Body of pancreas (tissue), 4 donors: Measurements from ENCODE around the gene RAPGEF3. TPM values are rescaled to one million over a fixed set of nuclear protein-coding genes. Genes with fewer than 3 reads are reported as not detected.

Experiments used
- ATAC-seq: fragments of 150-250 bp; one replicate; pipeline ENCODE4 v1.9.1; 2016
- DNase-seq, 4 donors: peaks; one replicate each; pipeline ENCODE4 v3.0.0-alpha.2; 2019
- H3K27ac ChIP-seq, 4 donors: fragments of 200-600 bp; sonication (generic); 1 replicate in 3 of 4; 2 replicates in 1 of 4; pipeline versions ENCODE4 v1.5.1 to v1.6.1; 2016 to 2019; ENCODE audit warnings: mild to moderate bottlenecking in 1 of 4, mixed read lengths in 1 of 4, moderate library complexity in 1 of 4
- H3K27me3 ChIP-seq, 2 donors: fragments of 200-600 bp; sonication (generic); one replicate each; pipeline ENCODE4 v1.6.0; 2016; ENCODE audit warnings: mild to moderate bottlenecking in 1 of 2
- H3K36me3 ChIP-seq, 2 donors: fragments of 200-600 bp; sonication (generic); replicated peaks in 1 of 2; 2 replicates each; pipeline ENCODE4 v1.5.1; 2016; ENCODE audit warnings: low read depth in 2 of 2; ENCODE audit not compliant: insufficient read depth in 1 of 2
- H3K4me1 ChIP-seq: fragments of 200-600 bp; sonication (generic); one replicate; pipeline ENCODE4 v1.6.0; 2016
- H3K4me3 ChIP-seq, 2 donors: fragments of 200-600 bp; sonication (generic); 1 replicate in 1 of 2; 2 replicates in 1 of 2; pipeline ENCODE4 v1.5.1; 2016 to 2019
- H3K9me3 ChIP-seq, 3 donors: fragments of 200-600 bp; sonication (generic); 1 replicate in 2 of 3; 2 replicates in 1 of 3; pipeline ENCODE4 v1.5.1; 2016
- POLR2A ChIP-seq, 3 donors: fragments of 450-650 bp; IDR thresholded peaks; one replicate each; pipeline ENCODE4 v1.6.1; 2016; ENCODE audit warnings: antibody characterized with exemption in 3 of 3, mild to moderate bottlenecking in 2 of 3
- WGBS, 2 donors: methylation state at CpG; one replicate each; pipeline ENCODE4 v1.1.5; 2017; 5-methylcytosine and 5-hydroxymethylcytosine counted together
- intact Hi-C: fragments of 100-400 bp; cut with DNase I; formaldehyde crosslinking; loops from one replicate; pipeline ENCODE4 v1.15.1; 2023
- total RNA-seq, 2 donors: library from RNA; depleted of rRNA; stranded (reverse); fragments of >200 nt; gene quantifications; one replicate each; pipeline ENCODE4 v1.1.0, GENCODE V29; 2016
- TF ChIP-seq, protein P1 (sequence below), 7 experiments: fragments of 450-650 bp in 4 of 7; fragments of 200-600 bp in 3 of 7; sonication (generic) in 3 of 7; IDR thresholded peaks; one replicate each; pipeline ENCODE4 v1.5.1; 2016 to 2019; ENCODE audit warnings: antibody characterized with exemption in 7 of 7

RAPGEF3 gene
- total RNA-seq, 2 donors from 2014 or later = 11.9 to 23.4 TPM

DNA sequence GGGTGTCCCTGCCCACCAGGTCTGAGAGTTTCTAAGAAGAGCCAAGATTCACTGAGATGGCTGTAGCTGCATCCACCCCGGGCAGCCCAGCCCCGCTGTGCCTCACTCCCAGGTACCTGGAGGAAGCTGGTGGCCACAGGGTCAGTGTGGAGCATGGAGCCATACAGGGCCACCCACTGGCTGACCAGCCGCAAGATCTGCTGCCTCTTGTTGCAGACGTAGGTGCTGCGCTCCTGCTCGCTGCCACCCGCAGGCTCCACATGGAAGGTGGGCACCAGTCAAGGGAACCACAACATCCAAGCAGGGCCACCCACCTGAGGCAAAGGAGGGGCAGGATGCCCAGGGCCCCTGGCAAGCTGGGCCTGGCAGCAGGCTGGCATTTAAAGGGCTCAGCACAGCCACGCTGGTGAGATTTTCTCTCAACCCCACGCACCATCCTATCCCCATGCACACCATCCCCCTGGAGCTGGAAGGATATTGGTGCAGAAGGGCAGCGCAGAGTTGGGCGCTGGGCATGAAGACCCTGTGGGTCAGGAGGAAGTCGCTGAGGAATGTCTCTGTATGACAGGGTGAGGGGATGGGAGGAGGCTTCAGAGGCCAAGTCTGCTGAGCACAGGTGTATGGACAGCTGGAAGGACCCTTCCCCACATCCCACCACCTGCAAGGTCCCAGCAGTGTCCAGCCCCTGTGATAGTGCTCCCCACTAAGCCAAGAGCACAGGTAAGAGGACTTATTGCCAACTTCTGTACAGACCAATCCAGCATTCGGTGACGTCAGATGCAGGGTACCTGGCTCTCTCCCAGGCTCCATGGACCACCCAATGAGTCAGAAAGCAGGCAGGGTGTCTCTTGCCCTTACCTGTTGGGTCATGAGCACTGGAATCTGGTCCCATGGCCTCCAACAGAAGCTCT lies 10.8 kb downstream of the RAPGEF3 start:
- Histone ChIP-seq H3K4me1 (peaks cover 17% of the 10 kb centered on the region), H3K36me3 (no peaks in the 10 kb centered on the region), H3K9me3 (no peaks in the 10 kb centered on the region), H3K27me3 (no peaks in the 10 kb centered on the region), H3K27ac (no peak overlapping the region), H3K4me3 (no peak overlapping the region)
- no peak for TF ChIP-seq POLR2A (IDR thresholded peaks at IDR 0.05)
- TF ChIP-seq, protein P1, sequence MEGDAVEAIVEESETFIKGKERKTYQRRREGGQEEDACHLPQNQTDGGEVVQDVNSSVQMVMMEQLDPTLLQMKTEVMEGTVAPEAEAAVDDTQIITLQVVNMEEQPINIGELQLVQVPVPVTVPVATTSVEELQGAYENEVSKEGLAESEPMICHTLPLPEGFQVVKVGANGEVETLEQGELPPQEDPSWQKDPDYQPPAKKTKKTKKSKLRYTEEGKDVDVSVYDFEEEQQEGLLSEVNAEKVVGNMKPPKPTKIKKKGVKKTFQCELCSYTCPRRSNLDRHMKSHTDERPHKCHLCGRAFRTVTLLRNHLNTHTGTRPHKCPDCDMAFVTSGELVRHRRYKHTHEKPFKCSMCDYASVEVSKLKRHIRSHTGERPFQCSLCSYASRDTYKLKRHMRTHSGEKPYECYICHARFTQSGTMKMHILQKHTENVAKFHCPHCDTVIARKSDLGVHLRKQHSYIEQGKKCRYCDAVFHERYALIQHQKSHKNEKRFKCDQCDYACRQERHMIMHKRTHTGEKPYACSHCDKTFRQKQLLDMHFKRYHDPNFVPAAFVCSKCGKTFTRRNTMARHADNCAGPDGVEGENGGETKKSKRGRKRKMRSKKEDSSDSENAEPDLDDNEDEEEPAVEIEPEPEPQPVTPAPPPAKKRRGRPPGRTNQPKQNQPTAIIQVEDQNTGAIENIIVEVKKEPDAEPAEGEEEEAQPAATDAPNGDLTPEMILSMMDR (IDR thresholded peaks at IDR 0.05) = no peak
- 81 to 100% methylated on average over 3 to 14 of the region's 14 CpGs for WGBS, 2 donors
- intact Hi-C loops = no loop called here
- DNase-seq = no peak
- no peak for ATAC-seq

DNA sequence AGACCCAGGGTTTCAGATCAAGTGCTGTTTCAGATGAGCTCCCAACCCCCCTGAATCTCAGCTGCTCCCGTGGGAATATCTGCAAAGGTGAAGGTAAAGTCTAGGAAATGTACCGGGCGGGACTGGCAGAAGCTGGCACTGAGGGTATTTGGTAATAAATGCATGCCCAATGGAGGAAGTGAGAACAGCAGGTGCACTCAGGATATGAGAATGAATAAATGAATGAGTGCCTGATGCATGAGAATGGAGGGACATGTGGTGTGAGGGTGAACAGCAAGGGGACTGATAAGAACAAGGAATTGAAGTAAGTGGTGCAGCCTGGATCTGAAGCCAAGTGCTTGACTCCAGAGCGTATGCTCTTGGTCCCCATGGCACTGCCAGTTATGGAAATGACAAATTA lies 11.6 kb downstream of the RAPGEF3 start:
- intact Hi-C loops = no loop called here
- no peak for ATAC-seq

DNA sequence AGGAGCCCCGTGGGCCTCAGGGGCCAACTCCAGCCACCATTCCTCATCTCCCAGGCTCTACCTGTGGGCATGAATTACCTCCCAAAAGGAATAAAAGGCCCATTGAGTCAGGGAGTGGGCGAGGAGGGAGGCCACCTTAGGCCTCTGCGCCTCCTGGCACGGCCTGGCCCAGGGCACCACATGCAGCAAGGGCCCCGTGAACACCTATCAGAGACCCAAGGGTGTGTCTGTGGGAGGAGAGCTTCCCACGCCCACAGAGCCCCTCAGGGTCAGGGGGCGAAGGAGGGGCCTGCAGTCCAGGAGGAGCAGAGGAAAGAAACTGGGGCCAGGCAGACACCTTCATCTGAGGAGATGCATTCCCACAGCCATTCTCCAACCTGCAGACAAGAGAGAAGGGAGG lies 12.2 kb downstream of the RAPGEF3 start:
- no peak overlapping the region for H3K27ac ChIP-seq
- H3K27me3 ChIP-seq = no peaks in the 10 kb centered on the region
- ATAC-seq = no peak
- no peak overlapping the region for H3K4me3 ChIP-seq
- TF ChIP-seq, protein P1 (IDR thresholded peaks at IDR 0.05) = no peak
- no peak for TF ChIP-seq POLR2A (IDR thresholded peaks at IDR 0.05)
- peaks cover 14% of the 10 kb centered on the region for H3K4me1 ChIP-seq
- intact Hi-C loops = no loop called here
- H3K36me3 ChIP-seq = no peaks in the 10 kb centered on the region
- WGBS, 2 donors = 80 to 87% methylated on average over 3 to 7 of the region's 7 CpGs
- DNase-seq = no peak
- H3K9me3 ChIP-seq = no peaks in the 10 kb centered on the region

More for the DNA sequence above, 11.6 kb downstream of the RAPGEF3 start:
- whole genome bisulfite sequencing, 2 donors = 61 to 64% methylated on average over 4 of the region's 4 CpGs
- no peaks in the 10 kb centered on the region for H3K36me3 ChIP-seq
- no peaks in the 10 kb centered on the region for H3K27me3 ChIP-seq
- DNase-seq = no peak
- peaks cover 14% of the 10 kb centered on the region for H3K4me1 ChIP-seq
- no peak overlapping the region for H3K4me3 ChIP-seq
- TF ChIP-seq POLR2A (IDR thresholded peaks at IDR 0.05) = no peak
- TF ChIP-seq, protein P1 (IDR thresholded peaks at IDR 0.05) = no peak
- H3K27ac ChIP-seq = no peak overlapping the region
- no peaks in the 10 kb centered on the region for H3K9me3 ChIP-seq

DNA sequence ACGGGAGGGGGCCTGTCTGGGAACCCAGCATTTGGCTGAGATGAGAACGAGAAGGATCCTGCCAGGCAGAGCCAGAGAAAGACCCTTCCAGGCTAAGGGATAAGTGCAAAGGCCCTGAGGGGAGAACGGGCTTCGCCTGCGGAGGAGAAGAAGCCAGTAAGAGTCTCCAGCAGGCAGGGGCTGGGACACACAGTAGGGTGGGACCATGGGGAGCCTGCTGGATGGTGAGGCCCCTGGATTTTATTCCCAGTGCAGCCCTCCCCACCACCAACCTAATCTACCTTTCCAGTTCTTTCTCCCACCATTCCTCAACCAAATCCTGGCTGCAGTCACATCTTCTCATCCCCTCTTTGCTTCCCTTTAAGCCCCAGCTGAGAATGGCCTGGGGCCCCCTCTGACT lies 12.6 kb downstream of the RAPGEF3 start:
- ATAC-seq (no peak), DNase-seq (no peak)
- Histone ChIP-seq H3K9me3 (no peaks in the 10 kb centered on the region), H3K4me1 (peaks cover 17% of the 10 kb centered on the region), H3K27me3 (no peaks in the 10 kb centered on the region), H3K4me3 (no peak overlapping the region), H3K36me3 (no peaks in the 10 kb centered on the region), H3K27ac (no peak overlapping the region)
- intact Hi-C loops = no loop called here
- WGBS, 2 donors = 69 to 78% methylated on average over 5 of the region's 5 CpGs
- TF ChIP-seq, protein P1 (IDR thresholded peaks at IDR 0.05) = no peak
- no peak for TF ChIP-seq POLR2A (IDR thresholded peaks at IDR 0.05)
